Thoracic aorta (tissue), 2 donors: ENCODE measurements around the gene MYADML2. TPM values are rescaled to one million over a fixed set of nuclear protein-coding genes. Genes with fewer than 3 reads are reported as not detected.

Experiments used
- ATAC-seq: fragments of 150-250 bp; one replicate; pipeline ENCODE4 v1.8.0; 2017; ENCODE audit warnings: low read depth; ENCODE audit not compliant: insufficient number of reproducible peaks, low FRiP score
- DNase-seq: peaks from one replicate; pipeline ENCODE4 v3.0.0-alpha.2; 2020; ENCODE audit warnings: low spot score
- H3K27ac ChIP-seq, 2 donors: fragments of 200-600 bp; sonication (generic); 1 replicate in 1 of 2; 2 replicates in 1 of 2; pipeline ENCODE4 v1.5.1; 2016; ENCODE audit warnings: mild to moderate bottlenecking in 2 of 2, moderate library complexity in 2 of 2
- H3K27me3 ChIP-seq: fragments of 200-600 bp; sonication (generic); replicated peaks from 2 replicates; pipeline ENCODE4 v1.6.0; 2016; ENCODE audit warnings: mild to moderate bottlenecking; ENCODE audit not compliant: insufficient read depth
- H3K36me3 ChIP-seq: fragments of 200-600 bp; sonication (generic); one replicate; pipeline ENCODE4 v1.5.1; 2016
- H3K4me1 ChIP-seq, 2 donors: fragments of 200-600 bp; sonication (generic); 1 replicate in 1 of 2; 2 replicates in 1 of 2; pipeline versions ENCODE4 v1.5.1 to v1.6.0; 2016; ENCODE audit warnings: low read depth in 2 of 2, mild to moderate bottlenecking in 1 of 2; ENCODE audit not compliant: control insufficient read depth in 1 of 2
- H3K4me3 ChIP-seq: fragments of 200-600 bp; sonication (generic); 2 replicates; pipeline ENCODE4 v1.5.1; 2016; ENCODE audit warnings: mild to moderate bottlenecking
- H3K9me3 ChIP-seq: fragments of 200-600 bp; sonication (generic); 2 replicates; pipeline ENCODE4 v1.5.1; 2016
- CTCF ChIP-seq: fragments of 200-600 bp; sonication (generic); IDR thresholded peaks from one replicate; pipeline ENCODE4 v1.5.1; 2019; ENCODE audit warnings: antibody characterized with exemption
- total RNA-seq, 2 donors: library from RNA; depleted of rRNA; stranded (reverse); fragments of >200 nt; gene quantifications; one replicate each; pipeline versions ENCODE4 v1.1.0 to v1.2.3, GENCODE V29; 2016

Gene MYADML2
- total RNA-seq, 2 donors from 2014 or later: not detected

- Histone ChIP-seq H3K9me3 (no peaks in the 10 kb centered on the region), H3K27me3 (no peaks in the 10 kb centered on the region), H3K4me3 (no peak overlapping the region), H3K27ac (no peak overlapping the region), H3K4me1 (peaks cover 3 to 23% of the 10 kb centered on the region in 2 donors), H3K36me3 (no peaks in the 10 kb centered on the region)
- no peak for TF ChIP-seq CTCF
- DNase-seq (no peak), ATAC-seq (no peak)
These were observed 12.0 kb downstream of the MYADML2 start for GRCh38 chr17:81934850-81935708.

DNA sequence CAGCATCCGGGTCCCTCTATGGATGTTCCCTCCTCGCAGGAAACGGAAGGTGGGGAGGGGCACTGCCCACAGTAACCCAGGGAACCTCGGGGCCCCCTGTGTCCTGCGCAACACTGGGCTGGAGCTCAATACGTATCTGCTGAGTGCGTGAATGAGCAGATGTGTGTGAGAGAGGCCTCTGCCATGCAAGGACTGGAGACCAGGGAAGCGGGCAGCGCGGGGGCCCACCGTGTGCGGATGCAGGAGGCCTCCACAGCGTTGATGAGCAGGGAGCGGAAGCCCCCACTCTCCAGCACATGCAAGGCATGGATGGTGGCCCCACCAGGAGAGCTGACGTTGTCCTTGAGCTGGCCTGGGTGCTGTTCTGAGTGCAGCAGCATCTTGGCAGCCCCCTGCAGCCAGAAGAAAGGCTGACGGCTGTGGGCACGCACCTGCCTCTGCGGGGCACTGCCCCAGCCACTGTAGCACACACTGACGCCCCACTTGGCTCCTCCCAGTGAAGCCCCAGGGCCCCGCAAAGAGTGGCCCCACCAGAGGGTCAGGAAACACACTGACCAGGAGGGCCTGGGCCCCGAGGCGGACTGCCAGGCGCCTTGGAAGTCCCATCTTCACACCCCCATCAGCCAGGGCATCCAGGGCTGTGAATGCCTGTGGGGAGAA lies 12.8 kb downstream of the MYADML2 start:
- no peaks in the 10 kb centered on the region for H3K9me3 ChIP-seq
- H3K4me1 ChIP-seq: peaks cover 3 to 15% of the 10 kb centered on the region in 2 donors
- DNase-seq (no peak), ATAC-seq (no peak)
- no peaks in the 10 kb centered on the region for H3K27me3 ChIP-seq
- TF ChIP-seq CTCF: no peak
- H3K27ac ChIP-seq: no peak overlapping the region
- H3K36me3 ChIP-seq: no peaks in the 10 kb centered on the region
- H3K4me3 ChIP-seq: no peak overlapping the region

DNA sequence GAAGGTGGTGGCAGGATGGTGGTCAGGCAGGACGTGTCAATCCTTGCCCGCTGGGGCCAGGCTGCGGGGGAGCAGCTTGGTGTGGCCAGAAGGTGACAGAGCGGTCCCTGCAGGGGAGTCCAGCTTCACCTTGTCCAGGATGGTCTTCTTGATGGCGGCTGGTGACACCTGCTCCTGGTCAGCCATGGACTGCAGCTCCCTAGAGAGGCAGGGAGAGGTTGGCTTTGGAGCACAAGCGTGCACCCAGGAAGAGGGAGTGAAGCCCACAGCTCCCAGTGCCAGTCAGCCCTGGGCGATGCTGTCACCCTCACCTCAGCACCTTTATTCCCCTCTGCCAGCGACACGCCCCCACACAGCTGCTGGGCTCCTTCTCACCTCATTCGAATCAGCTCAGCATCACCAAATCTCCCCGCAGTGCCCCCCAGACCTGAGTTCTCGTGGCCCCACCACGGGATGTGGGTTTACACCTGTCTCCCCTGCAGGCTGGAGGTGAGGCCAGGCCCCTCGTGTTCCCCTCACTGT lies 13.8 kb downstream of the MYADML2 start:
- Histone ChIP-seq H3K9me3 (no peaks in the 10 kb centered on the region), H3K27me3 (no peaks in the 10 kb centered on the region), H3K36me3 (no peaks in the 10 kb centered on the region), H3K27ac (no peak overlapping the region), H3K4me1 (peaks cover 6 to 20% of the 10 kb centered on the region in 2 donors), H3K4me3 (no peak overlapping the region)
- ATAC-seq: no peak
- no peak for TF ChIP-seq CTCF
- DNase-seq: no peak

DNA sequence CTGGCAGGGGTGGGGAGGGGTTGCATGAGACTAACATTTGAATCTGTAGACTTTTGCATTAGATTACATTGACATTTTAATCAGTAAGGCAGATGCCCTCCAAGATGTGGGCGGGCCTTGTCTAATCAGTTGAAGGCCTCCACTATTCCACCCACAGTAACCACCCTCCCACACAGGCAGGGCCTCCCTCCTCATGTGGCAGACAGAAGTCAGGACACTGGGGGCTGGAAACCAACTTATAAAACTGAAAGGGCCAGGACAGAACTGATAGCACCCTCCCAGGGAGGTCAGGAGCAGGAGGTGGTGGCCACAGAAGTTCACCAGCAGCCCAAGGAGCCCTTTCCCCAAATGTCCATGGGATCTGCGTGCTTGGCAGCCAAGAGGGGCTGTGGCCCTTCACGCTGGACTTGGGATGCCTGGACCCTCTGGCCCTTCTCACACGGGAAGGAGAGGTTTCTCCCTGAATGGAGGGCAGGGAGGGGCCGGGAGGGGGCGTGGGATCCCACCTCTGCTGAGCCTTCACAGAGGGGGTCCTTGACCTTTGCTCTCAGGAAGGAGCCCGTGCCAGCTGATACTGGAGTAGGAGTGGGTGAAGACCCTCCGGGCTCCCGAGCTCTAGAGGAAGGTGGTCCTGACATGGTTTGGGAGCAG lies 14.6 kb downstream of the MYADML2 start:
- H3K4me3 ChIP-seq: no peak overlapping the region
- H3K9me3 ChIP-seq: no peaks in the 10 kb centered on the region
- peaks cover 10 to 20% of the 10 kb centered on the region in 2 donors for H3K4me1 ChIP-seq
- ATAC-seq (no peak), DNase-seq (no peak)
- H3K36me3 ChIP-seq: no peaks in the 10 kb centered on the region
- no peak for TF ChIP-seq CTCF
- no peak overlapping the region for H3K27ac ChIP-seq
- no peaks in the 10 kb centered on the region for H3K27me3 ChIP-seq
